G401 (cell line): Measurements from ENCODE around the gene ATG10. TPM values are rescaled to one million over a fixed set of nuclear protein-coding genes. Genes with fewer than 3 reads are reported as not detected.
"Not testable (repeated sequence)": the region's sequence is repeated elsewhere in the genome, so short reads cannot be mapped to it uniquely, and the experiment has no call there.

ENCODE experiments used
- DNase-seq: peaks from one replicate; pipeline ENCODE4 v3.0.0-alpha.2; 2015; ENCODE audit warnings: low spot score
- in situ Hi-C: cut with HindIII; loops from 2 replicates; pipeline ENCODE4 v1.10.0; 2016; ENCODE audit warnings: low sequenced_read_pairs, mixed read lengths
- total RNA-seq: library from RNA; depleted of rRNA; stranded (reverse); fragments of >200 nt; shearing (Covaris generic); gene quantifications from 2 replicates; pipeline ENCODE4 v1.2.3, GENCODE V29; 2014

The ATG10 gene
- total RNA-seq, 1 experiment from 2014 or later, result 16.1 TPM

GRCh38 chr5:81980160-81980559, 8.3 kb downstream of the ATG10 start:
- in situ Hi-C loops, result no loop called here
- no peak for DNase-seq

DNA sequence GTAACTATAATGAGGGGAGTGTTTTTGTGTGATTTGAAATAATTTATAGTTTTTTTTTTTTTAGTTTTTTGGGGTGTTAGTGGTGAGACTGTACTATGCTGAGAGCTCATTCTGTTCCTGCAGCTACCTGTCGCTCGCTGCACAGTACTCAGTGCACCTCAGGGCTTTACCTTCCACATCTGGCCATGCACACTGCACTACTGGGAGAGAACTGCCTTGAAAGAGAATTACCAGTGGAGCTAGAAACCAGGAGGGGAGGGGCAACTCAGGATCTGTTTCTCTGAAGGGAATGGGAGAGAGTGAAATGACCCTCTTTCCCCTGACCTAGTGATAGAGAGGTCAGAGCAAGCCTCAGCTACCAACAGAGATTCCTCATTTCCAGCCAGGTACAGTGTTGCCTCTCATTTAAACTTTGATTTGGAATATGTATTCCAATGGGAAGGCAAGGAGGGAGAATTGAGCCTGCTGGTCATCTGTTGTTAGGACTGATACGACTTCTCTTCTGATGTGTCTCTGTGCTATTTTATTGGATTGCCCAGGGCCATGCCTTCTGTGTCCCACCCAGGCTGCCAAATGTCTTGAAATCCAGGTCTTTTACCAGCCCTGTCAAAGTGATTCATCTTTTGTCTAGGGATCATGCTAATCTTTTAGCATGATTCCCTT, 8.9 kb downstream of the ATG10 start:
- in situ Hi-C loops, result no loop called here
- DNase-seq, result no peak

DNA sequence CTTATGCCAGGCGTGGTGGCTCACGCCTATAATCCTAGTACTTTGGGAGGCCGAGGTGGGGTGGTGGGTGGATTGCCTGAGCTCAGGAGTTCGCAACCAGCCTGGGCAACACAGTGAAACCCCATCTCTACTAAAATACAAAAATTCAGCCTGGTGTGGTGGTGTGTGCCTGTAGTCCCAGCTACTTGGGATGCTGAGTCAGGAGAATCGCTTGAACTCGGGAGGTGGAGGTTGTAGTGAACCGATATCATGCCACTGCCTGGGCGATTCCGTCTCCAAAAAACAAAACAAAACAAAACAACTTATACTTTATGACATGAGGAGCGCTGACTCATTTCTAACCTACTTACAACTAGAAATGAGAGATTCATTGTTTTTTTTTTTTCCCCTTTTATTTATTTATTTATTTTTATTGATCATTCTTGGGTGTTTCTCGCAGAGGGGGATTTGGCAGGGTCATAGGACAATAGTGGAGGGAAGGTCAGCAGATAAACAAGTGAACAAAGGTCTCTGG, 10.4 kb downstream of the ATG10 start:
- in situ Hi-C loops, DNase-seq: not testable (repeated sequence)

DNA sequence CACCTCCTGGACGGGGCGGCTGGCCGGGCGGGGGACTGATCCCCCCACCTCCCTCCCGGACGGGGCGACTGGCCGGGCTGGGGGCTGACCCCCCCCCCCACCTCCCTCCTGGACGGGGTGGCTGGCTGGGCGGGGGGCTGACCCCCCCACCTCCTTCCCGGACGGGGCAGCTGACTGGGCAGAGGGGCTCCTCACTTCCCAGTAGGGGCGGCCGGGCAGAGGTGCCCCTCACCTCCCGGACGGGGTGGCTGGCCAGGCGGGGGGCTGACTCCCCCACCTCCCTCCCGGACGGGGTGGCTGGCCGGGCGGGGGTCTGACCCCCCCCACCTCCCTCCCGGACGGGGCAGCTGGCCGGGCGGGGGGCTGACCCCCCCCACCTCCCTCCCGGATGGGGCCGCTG, 11.3 kb downstream of the ATG10 start:
- in situ Hi-C loops, DNase-seq: not testable (repeated sequence)

GRCh38 chr5:81983563-81983962, 11.7 kb downstream of the ATG10 start:
- in situ Hi-C loops, DNase-seq: not testable (repeated sequence)

GRCh38 chr5:81986126-81986525, 14.3 kb downstream of the ATG10 start:
- in situ Hi-C loops, result no loop called here
- no peak for DNase-seq

GRCh38 chr5:81989204-81989603, 17.4 kb downstream of the ATG10 start:
- in situ Hi-C loops, result no loop called here
- no peak for DNase-seq

GRCh38 chr5:81994679-81995078, 22.9 kb downstream of the ATG10 start:
- DNase-seq, result no peak

DNA sequence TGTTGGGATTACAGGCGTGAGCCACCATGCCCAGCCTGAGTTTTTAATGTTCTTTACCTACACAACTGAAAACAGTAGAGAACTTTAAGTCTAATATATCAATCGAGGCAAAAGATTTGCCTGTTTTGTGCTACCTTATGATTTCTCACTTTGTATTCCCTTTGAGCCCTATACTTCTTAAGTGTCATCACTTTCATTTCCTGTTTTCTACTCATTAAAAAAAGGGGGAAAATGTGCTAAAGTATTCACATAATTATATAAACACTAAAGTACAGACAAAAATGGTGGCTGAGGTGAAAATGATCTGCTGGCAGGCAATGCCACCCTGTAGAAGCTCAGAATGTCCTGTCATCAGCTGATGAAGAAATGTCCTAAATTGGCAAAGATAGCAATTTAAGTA, 23.6 kb downstream of the ATG10 start:
- in situ Hi-C loops, result no loop called here

More at GRCh38 chr5:81994679-81995078, 22.9 kb downstream of the ATG10 start:
- in situ Hi-C loops, result no loop called here

GRCh38 chr5:82004511-82004910, 32.7 kb downstream of the ATG10 start:
- DNase-seq, result no peak
- in situ Hi-C loops, result no loop called here

More for the DNA sequence above, 23.6 kb downstream of the ATG10 start:
- DNase-seq, result no peak

- DNase-seq, in situ Hi-C loops: not testable (repeated sequence)
Measured at GRCh38 chr5:82009869-82010268, 38.0 kb downstream of the ATG10 start.

GRCh38 chr5:82010696-82011095, 38.9 kb downstream of the ATG10 start:
- in situ Hi-C loops, result no loop called here
- no peak for DNase-seq

- in situ Hi-C loops, result no loop called here
- no peak for DNase-seq
Measured at GRCh38 chr5:82011761-82012160, 39.9 kb downstream of the ATG10 start.

GRCh38 chr5:82014644-82015043, 42.8 kb downstream of the ATG10 start:
- in situ Hi-C loops, DNase-seq: not testable (repeated sequence)

DNA sequence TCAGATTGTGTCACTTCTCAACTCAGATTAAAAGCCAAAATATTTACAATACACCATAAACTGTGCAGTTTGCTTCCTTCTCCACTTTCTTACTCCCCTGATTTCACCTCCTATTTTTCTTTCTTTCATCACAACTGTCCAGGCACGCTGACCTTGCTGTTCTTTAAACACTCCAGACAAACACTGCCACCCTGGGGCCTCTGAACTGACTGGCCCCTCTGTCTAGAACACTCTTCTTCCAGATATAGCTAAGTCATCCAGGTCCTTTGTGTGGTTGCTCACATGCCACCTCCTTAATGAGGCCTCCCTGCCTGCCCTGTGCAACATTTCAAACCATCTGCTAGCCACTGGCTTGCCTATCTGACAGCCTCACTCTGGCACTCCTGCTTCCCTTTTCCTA, 46.6 kb downstream of the ATG10 start:
- in situ Hi-C loops, result no loop called here
- DNase-seq, result peak; percentile 71

DNA sequence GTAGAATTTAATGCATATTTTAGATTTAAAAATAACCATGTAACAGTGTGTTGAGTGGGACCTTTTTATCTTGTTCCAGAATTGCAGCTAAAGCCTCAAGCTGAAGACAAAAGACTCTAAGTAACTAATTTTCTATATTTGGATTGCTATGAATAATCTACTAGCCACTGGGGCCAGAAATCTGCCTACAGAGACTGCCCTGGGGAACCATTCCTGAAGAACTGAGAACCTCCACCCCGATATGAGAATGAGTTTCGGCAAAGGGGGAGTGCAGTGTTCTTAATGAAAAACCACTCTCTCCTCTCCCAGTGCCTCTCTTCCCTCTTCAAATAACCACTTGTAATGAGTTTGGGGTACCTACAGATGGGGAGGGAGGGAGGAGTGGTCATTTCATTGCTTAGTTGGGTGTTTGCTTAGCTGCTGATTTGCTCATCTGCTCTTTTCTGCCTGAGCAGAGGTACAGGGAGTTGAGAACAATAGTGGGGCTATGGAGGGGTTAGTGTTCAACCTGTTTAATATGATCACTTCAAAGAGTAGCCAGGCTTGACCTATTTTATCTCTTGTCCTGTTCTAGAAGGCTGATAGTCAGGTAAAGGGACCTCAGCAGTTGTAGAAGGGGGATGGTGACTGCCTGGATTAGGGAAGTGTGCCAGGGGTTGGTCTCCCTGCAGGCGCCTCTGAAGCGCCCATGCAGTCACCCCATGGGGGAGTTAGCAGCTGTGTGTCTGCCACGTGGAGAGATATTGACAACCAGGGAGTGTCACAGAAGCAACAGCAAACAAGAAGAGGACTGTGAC, 47.7 kb downstream of the ATG10 start:
- in situ Hi-C loops, result no loop called here
- no peak for DNase-seq

- in situ Hi-C loops, result no loop called here
- DNase-seq, result no peak
Measured at GRCh38 chr5:82022499-82022898, 50.7 kb downstream of the ATG10 start.

GRCh38 chr5:82023644-82024043, 51.8 kb downstream of the ATG10 start:
- no peak for DNase-seq
- in situ Hi-C loops, result no loop called here

- DNase-seq, result peak; percentile 30
- in situ Hi-C loops, result no loop called here
Measured at GRCh38 chr5:82031220-82032119, 59.6 kb downstream of the ATG10 start.
